OCI-LY7 (cell line): ENCODE results near the gene CNTLN. TPM values are rescaled to one million over a fixed set of nuclear protein-coding genes. Genes with fewer than 3 reads are reported as not detected.

Experiments used
- BruUV-seq: library from RNA; stranded (reverse); fragments of 400-500 nt; replicated peaks from 2 replicates; lab custom pipeline; 2021; lab: Mats Ljungman, UMichigan
- CTCF ChIA-PET: fragments of 300-600 bp; sonication (Branson Sonifier 250); formaldehyde crosslinking; loops from one replicate; lab custom pipeline; 2022; ENCODE audit warnings: antibody characterized with exemption; ENCODE audit not compliant: unreplicated experiment; lab: Charles Lee
- POLR2A ChIA-PET: fragments of 300-600 bp; sonication (Branson Sonifier 250); formaldehyde crosslinking; loops from one replicate; lab custom pipeline; 2022; ENCODE audit warnings: antibody characterized with exemption; lab: Charles Lee
- DNase-seq: peaks from one replicate; pipeline ENCODE4 v3.0.0-alpha.2; 2015; ENCODE audit warnings: low spot score
- H2AFZ ChIP-seq: fragments of 200-600 bp; sonication (generic), shearing (Covaris generic); 2 replicates; pipeline ENCODE4 v1.6.1; 2014; ENCODE audit warnings: mild to moderate bottlenecking, antibody characterized with exemption, low read length, moderate library complexity
- H3K27ac ChIP-seq: fragments of 200-600 bp; sonication (generic); 2 replicates; pipeline ENCODE4 v1.5.1; 2014; ENCODE audit warnings: mixed run types, low read depth, mild to moderate bottlenecking, moderate library complexity, low read length, inconsistent platforms; ENCODE audit not compliant: poor library complexity, severe bottlenecking
- H3K36me3 ChIP-seq: fragments of 200-600 bp; sonication (generic); 2 replicates; pipeline ENCODE4 v1.6.1; 2014; ENCODE audit warnings: mild to moderate bottlenecking, antibody characterized with exemption, low read length, moderate library complexity, mixed read lengths; ENCODE audit not compliant: insufficient read depth
- H3K4me1 ChIP-seq: fragments of 200-600 bp; sonication (generic); 2 replicates; pipeline ENCODE4 v1.5.1; 2014; ENCODE audit warnings: mild to moderate bottlenecking, low read length; ENCODE audit not compliant: insufficient read depth, poor library complexity, severe bottlenecking
- H3K4me2 ChIP-seq: fragments of 200-600 bp; sonication (generic); 2 replicates; pipeline ENCODE4 v1.6.1; 2014; ENCODE audit warnings: mild to moderate bottlenecking, low read length
- H3K4me3 ChIP-seq: fragments of 200-600 bp; sonication (generic); 2 replicates; pipeline ENCODE4 v1.5.1; 2014; ENCODE audit warnings: mild to moderate bottlenecking, low read depth, low read length; ENCODE audit not compliant: poor library complexity, severe bottlenecking
- H3K79me2 ChIP-seq: fragments of 200-600 bp; sonication (generic); 2 replicates; pipeline ENCODE4 v1.6.1; 2016; ENCODE audit warnings: low read depth, mild to moderate bottlenecking, low read length, moderate library complexity, mixed read lengths; ENCODE audit not compliant: insufficient read depth
- H3K9me2 ChIP-seq: fragments of 200-600 bp; sonication (generic); 2 replicates; pipeline ENCODE4 v1.6.1; 2016; ENCODE audit warnings: mild to moderate bottlenecking, low read length, mixed read lengths; ENCODE audit not compliant: insufficient read depth
- H3K9me3 ChIP-seq: fragments of 200-600 bp; sonication (generic); 2 replicates; pipeline ENCODE4 v1.6.1; 2014; ENCODE audit warnings: mild to moderate bottlenecking, mixed run types, low read length, mixed read lengths
- H4K20me1 ChIP-seq: fragments of 200-600 bp; sonication (generic); 2 replicates; pipeline ENCODE4 v1.6.1; 2014; ENCODE audit warnings: mild to moderate bottlenecking, antibody characterized with exemption, low read length, moderate library complexity, mixed read lengths; ENCODE audit not compliant: insufficient read depth
- EZH2phosphoT487 ChIP-seq: fragments of 200-600 bp; sonication (generic); IDR thresholded peaks from 2 replicates; pipeline ENCODE4 v1.6.1; 2018; ENCODE audit warnings: low read depth, borderline replicate concordance, mild to moderate bottlenecking, mixed run types, antibody characterized with exemption, low read length, moderate library complexity, mixed read lengths
- intact Hi-C: fragments of 100-400 bp; cut with micrococcal nuclease; formaldehyde crosslinking; loops from one replicate; pipeline ENCODE4 v1.10.0; 2022; ENCODE audit not compliant: unreplicated experiment
- total RNA-seq, 2 experiments: library from RNA; depleted of rRNA in 1 of 2; stranded (reverse); fragments of >200 nt in 1 of 2; shearing (Covaris generic) in 1 of 2; gene quantifications; 2 replicates each; pipeline ENCODE4 v1.2.3, GENCODE V29; 2014 to 2022
- TF ChIP-seq, protein P1 (sequence below): fragments of 200-600 bp; sonication (generic); conservative IDR thresholded peaks from 2 replicates; pipeline ENCODE4 v1.5.1; 2014; ENCODE audit warnings: mild to moderate bottlenecking, antibody characterized with exemption, low read length, moderate library complexity, mixed read lengths

CNTLN gene
- total RNA-seq, 2 experiments from 2014 or later, result not detected

DNA sequence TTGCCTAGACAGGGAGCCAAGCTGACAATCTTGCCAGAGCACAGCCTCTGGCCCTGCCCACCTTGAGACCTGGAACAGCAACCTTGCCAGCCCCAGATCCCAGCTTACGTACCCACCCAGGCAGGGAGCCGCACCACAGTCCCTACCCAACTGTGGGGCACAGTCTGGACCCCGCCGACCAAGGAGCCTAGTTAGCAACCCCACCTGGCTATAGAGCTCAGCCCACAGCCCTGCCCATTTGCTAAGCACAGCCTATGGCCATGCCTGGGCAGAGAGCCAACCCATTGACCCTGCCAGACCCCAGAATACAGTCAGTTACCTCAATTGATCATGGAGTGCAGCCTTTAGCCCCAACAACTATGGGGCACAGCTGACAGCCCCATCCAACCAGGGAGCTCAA lies 346.1 kb downstream of the CNTLN start:
- Histone ChIP-seq H3K4me2 (no peak overlapping the region), H3K4me1 (no peaks in the 10 kb centered on the region), H4K20me1 (no peaks in the 10 kb centered on the region), H3K4me3 (no peak overlapping the region), H3K27ac (no peak overlapping the region), H2AFZ (no peak overlapping the region), H3K9me3 (no peaks in the 10 kb centered on the region), H3K36me3 (no peaks in the 10 kb centered on the region), H3K79me2 (no peaks in the 10 kb centered on the region), H3K9me2 (no peaks in the 10 kb centered on the region)
- POLR2A ChIA-PET, result no interaction called here
- CTCF ChIA-PET, result no interaction called here
- BruUV-seq, result no TSS peak
- intact Hi-C loops, result loop anchor here (10.0 kb wide), 1 partner anchor 56 kb away; no protein-coding TSS in a partner anchor
- no peak for DNase-seq
- TF ChIP-seq EZH2phosphoT487, result no peak
- TF ChIP-seq, protein P1, sequence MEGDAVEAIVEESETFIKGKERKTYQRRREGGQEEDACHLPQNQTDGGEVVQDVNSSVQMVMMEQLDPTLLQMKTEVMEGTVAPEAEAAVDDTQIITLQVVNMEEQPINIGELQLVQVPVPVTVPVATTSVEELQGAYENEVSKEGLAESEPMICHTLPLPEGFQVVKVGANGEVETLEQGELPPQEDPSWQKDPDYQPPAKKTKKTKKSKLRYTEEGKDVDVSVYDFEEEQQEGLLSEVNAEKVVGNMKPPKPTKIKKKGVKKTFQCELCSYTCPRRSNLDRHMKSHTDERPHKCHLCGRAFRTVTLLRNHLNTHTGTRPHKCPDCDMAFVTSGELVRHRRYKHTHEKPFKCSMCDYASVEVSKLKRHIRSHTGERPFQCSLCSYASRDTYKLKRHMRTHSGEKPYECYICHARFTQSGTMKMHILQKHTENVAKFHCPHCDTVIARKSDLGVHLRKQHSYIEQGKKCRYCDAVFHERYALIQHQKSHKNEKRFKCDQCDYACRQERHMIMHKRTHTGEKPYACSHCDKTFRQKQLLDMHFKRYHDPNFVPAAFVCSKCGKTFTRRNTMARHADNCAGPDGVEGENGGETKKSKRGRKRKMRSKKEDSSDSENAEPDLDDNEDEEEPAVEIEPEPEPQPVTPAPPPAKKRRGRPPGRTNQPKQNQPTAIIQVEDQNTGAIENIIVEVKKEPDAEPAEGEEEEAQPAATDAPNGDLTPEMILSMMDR, result no peak

DNA sequence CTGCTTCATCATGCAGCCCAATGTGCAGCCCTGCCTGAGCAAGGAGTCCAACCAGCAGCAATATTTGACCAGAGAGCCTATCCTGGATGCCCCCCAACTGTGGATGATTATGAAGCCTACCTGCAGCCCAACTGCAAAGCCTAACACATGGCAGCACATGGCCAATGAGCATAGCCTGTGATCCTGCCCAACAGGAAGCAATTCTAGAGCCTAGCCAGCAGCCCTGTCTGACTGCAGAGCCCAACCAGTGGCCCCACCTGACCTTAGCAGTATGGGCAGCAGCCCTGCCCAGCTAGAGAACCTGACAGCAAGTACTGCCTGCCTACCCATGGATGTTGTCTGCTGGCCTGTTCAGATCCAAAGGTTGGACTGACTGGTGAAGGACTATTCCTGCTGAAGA lies 346.7 kb downstream of the CNTLN start:
- no peak for TF ChIP-seq EZH2phosphoT487
- TF ChIP-seq, protein P1, result no peak
- H3K36me3 ChIP-seq, result no peaks in the 10 kb centered on the region
- BruUV-seq, result no TSS peak

DNA sequence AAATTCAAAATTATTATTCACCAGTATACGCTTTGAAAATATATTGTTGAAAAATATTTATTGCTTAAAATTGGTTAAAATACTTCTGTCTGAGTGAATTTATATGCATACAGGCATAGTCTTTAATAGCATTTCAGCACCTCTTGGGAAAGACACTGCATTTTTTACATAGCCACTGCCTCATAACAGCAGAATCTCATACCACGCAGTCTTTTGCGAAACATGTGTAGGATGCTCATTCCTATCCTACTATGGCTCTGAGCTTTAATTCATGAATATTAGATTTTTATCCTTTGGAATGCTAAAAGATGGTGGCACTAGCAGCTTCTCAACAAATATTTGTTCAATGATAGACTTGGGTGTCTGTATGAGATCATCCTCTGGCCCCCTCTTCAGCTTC lies 350.1 kb downstream of the CNTLN start:
- ChIA-PET POLR2A (interaction anchor here (0.5 to 1.0 kb wide), 3 partner anchors 40 to 540 kb away, joined by 3 read pairs; no protein-coding TSS in a partner anchor), CTCF (no interaction called here)
- Histone ChIP-seq H3K4me1 (no peaks in the 10 kb centered on the region), H3K9me2 (no peaks in the 10 kb centered on the region), H4K20me1 (no peaks in the 10 kb centered on the region), H3K4me3 (no peak overlapping the region), H3K4me2 (no peak overlapping the region), H3K9me3 (no peaks in the 10 kb centered on the region), H3K36me3 (no peaks in the 10 kb centered on the region), H3K79me2 (no peaks in the 10 kb centered on the region), H2AFZ (no peak overlapping the region), H3K27ac (no peak overlapping the region)
- DNase-seq, result no peak
- BruUV-seq, result no TSS peak
- intact Hi-C loops, result loop anchor here (10.0 kb wide), 1 partner anchor 60 kb away; no protein-coding TSS in a partner anchor
- TF ChIP-seq, protein P1, result no peak
- TF ChIP-seq EZH2phosphoT487, result no peak

More for the DNA sequence above, 346.7 kb downstream of the CNTLN start:
- DNase-seq, result no peak
- H3K79me2 ChIP-seq, result no peaks in the 10 kb centered on the region
- ChIA-PET POLR2A (no interaction called here), CTCF (no interaction called here)
- no peak overlapping the region for H2AFZ ChIP-seq
- H3K9me3 ChIP-seq, result no peaks in the 10 kb centered on the region
- H3K4me2 ChIP-seq, result no peak overlapping the region
- no peak overlapping the region for H3K4me3 ChIP-seq
- no peak overlapping the region for H3K27ac ChIP-seq
- no peaks in the 10 kb centered on the region for H4K20me1 ChIP-seq
- intact Hi-C loops, result loop anchor here (10.0 kb wide), 1 partner anchor 57 kb away; no protein-coding TSS in a partner anchor
- no peaks in the 10 kb centered on the region for H3K9me2 ChIP-seq
- no peaks in the 10 kb centered on the region for H3K4me1 ChIP-seq
